Mesendoderm (in vitro differentiated cells): Measurements from ENCODE around the gene RPS19BP1.

Experiments used
- DNase-seq: peaks from one replicate; pipeline ENCODE4 v3.0.0; 2013
- H2AK5ac ChIP-seq: 2 replicates; pipeline ENCODE4 v1.6.1; 2013; ENCODE audit warnings: low read length, inconsistent platforms
- H2BK120ac ChIP-seq: 2 replicates; pipeline ENCODE4 v1.6.1; 2013; ENCODE audit warnings: low read depth, mild to moderate bottlenecking, low read length, moderate library complexity, mixed read lengths
- H2BK15ac ChIP-seq: replicated peaks from 2 replicates; pipeline ENCODE4 v1.6.1; 2013; ENCODE audit warnings: low read depth, mild to moderate bottlenecking, moderate library complexity
- H2BK5ac ChIP-seq: 2 replicates; pipeline ENCODE4 v1.6.1; 2013; ENCODE audit warnings: low read length, inconsistent platforms
- H3K18ac ChIP-seq: 2 replicates; pipeline ENCODE4 v1.6.1; 2013; ENCODE audit warnings: mild to moderate bottlenecking, low read length, mixed read lengths
- H3K23ac ChIP-seq: one replicate; pipeline ENCODE4 v1.6.1; 2013; ENCODE audit warnings: low read length
- H3K27ac ChIP-seq: 2 replicates; pipeline ENCODE4 v1.5.1; 2013; ENCODE audit warnings: low read depth, mild to moderate bottlenecking, inconsistent platforms, low read length, moderate library complexity
- H3K27me3 ChIP-seq: 2 replicates; pipeline ENCODE4 v1.6.1; 2013; ENCODE audit warnings: low read length, control low read depth, mild to moderate bottlenecking, inconsistent platforms; ENCODE audit not compliant: insufficient read depth, poor library complexity
- H3K36me3 ChIP-seq: 2 replicates; pipeline ENCODE4 v1.6.1; 2013; ENCODE audit warnings: low read length, inconsistent platforms; ENCODE audit not compliant: control insufficient read depth, insufficient read depth
- H3K4ac ChIP-seq: one replicate; pipeline ENCODE4 v1.6.1; 2013; ENCODE audit warnings: low read depth, mild to moderate bottlenecking, low read length, moderate library complexity
- H3K4me1 ChIP-seq: 2 replicates; pipeline ENCODE4 v1.6.1; 2013; ENCODE audit warnings: low read depth, low read length, inconsistent platforms; ENCODE audit not compliant: control insufficient read depth
- H3K4me2 ChIP-seq: 2 replicates; pipeline ENCODE4 v1.6.1; 2013; ENCODE audit warnings: low read length
- H3K4me3 ChIP-seq: 2 replicates; pipeline ENCODE4 v1.5.1; 2013; ENCODE audit warnings: mild to moderate bottlenecking, low read length
- H3K56ac ChIP-seq: one replicate; pipeline ENCODE4 v1.6.1; 2013; ENCODE audit warnings: low read length
- H3K79me1 ChIP-seq: 2 replicates; pipeline ENCODE4 v1.6.1; 2013; ENCODE audit warnings: low read length, inconsistent platforms
- H3K79me2 ChIP-seq: 2 replicates; pipeline ENCODE4 v1.6.1; 2013; ENCODE audit warnings: mild to moderate bottlenecking, low read length; ENCODE audit not compliant: control insufficient read depth, insufficient read depth
- H3K9ac ChIP-seq: 2 replicates; pipeline ENCODE4 v1.6.1; 2013; ENCODE audit warnings: low read length, inconsistent platforms
- H4K5ac ChIP-seq: one replicate; pipeline ENCODE4 v1.6.1; 2013; ENCODE audit warnings: low read length
- H4K8ac ChIP-seq: one replicate; pipeline ENCODE4 v1.6.1; 2013; ENCODE audit warnings: low read depth, mild to moderate bottlenecking, control low read depth, low read length, moderate library complexity
- WGBS: extraction: QIAGEN DNeasy Blood & Tissue Kit; methylation state at CpG from one replicate; pipeline ENCODE4 v1.1.7; 2013; ENCODE audit warnings: low lambda C conversion rate, missing lambda C conversion rate; ENCODE audit not compliant: insufficient coverage; ENCODE audit errors: extremely low coverage; 5-methylcytosine and 5-hydroxymethylcytosine counted together

The RPS19BP1 gene

GRCh38 chr22:39570226-39570625, 37.7 kb upstream of the RPS19BP1 start:
- no peaks in the 10 kb centered on the region for H3K27me3 ChIP-seq
- no peak overlapping the region for H2BK15ac ChIP-seq
- no peak overlapping the region for H2BK120ac ChIP-seq
- 100% methylated on average over 1 of the region's 3 CpGs for WGBS
- no peak overlapping the region for H2BK5ac ChIP-seq
- H3K4ac ChIP-seq, result no peak overlapping the region
- H3K79me2 ChIP-seq, result no peaks in the 10 kb centered on the region
- no peaks in the 10 kb centered on the region for H3K4me1 ChIP-seq
- no peak overlapping the region for H3K56ac ChIP-seq
- H3K4me2 ChIP-seq, result no peak overlapping the region
- no peak overlapping the region for H2AK5ac ChIP-seq
- H3K18ac ChIP-seq, result no peak overlapping the region
- H3K79me1 ChIP-seq, result no peaks in the 10 kb centered on the region
- no peak overlapping the region for H4K5ac ChIP-seq
- H3K23ac ChIP-seq, result no peak overlapping the region
- H3K36me3 ChIP-seq, result no peaks in the 10 kb centered on the region
- no peak overlapping the region for H4K8ac ChIP-seq
- H3K4me3 ChIP-seq, result no peak overlapping the region
- DNase-seq, result no peak
- no peak overlapping the region for H3K27ac ChIP-seq
- H3K9ac ChIP-seq, result no peak overlapping the region

- Histone ChIP-seq H3K4me2 (no peak overlapping the region), H4K5ac (no peak overlapping the region), H2BK15ac (no peak overlapping the region), H3K27ac (no peak overlapping the region), H3K4me1 (no peaks in the 10 kb centered on the region), H3K79me2 (no peaks in the 10 kb centered on the region), H4K8ac (no peak overlapping the region), H2BK120ac (no peak overlapping the region), H3K36me3 (no peaks in the 10 kb centered on the region), H3K18ac (no peak overlapping the region), H3K4ac (no peak overlapping the region), H3K4me3 (no peak overlapping the region), H3K27me3 (no peaks in the 10 kb centered on the region), H3K23ac (no peak overlapping the region), H2BK5ac (no peak overlapping the region), H3K9ac (no peak overlapping the region), H2AK5ac (no peak overlapping the region), H3K56ac (no peak overlapping the region), H3K79me1 (no peaks in the 10 kb centered on the region)
- no peak for DNase-seq
- no CpG with 5 or more reads among the region's 7 CpGs for WGBS
Observed at GRCh38 chr22:39569066-39569465, 36.5 kb upstream of the RPS19BP1 start.

GRCh38 chr22:39568278-39568981, 35.9 kb upstream of the RPS19BP1 start:
- DNase-seq, result no peak
- Histone ChIP-seq H3K36me3 (no peaks in the 10 kb centered on the region), H2BK120ac (no peak overlapping the region), H3K4me1 (no peaks in the 10 kb centered on the region), H3K18ac (no peak overlapping the region), H3K27ac (no peak overlapping the region), H4K5ac (no peak overlapping the region), H3K4me2 (no peak overlapping the region), H3K4ac (no peak overlapping the region), H3K23ac (no peak overlapping the region), H3K79me1 (no peaks in the 10 kb centered on the region), H2BK15ac (no peak overlapping the region), H3K4me3 (no peak overlapping the region), H3K56ac (no peak overlapping the region), H2AK5ac (no peak overlapping the region), H4K8ac (no peak overlapping the region), H3K9ac (no peak overlapping the region), H2BK5ac (no peak overlapping the region), H3K27me3 (no peaks in the 10 kb centered on the region), H3K79me2 (no peaks in the 10 kb centered on the region)
- no CpG with 5 or more reads among the region's 19 CpGs for WGBS

GRCh38 chr22:39567135-39567946, 34.8 kb upstream of the RPS19BP1 start:
- DNase-seq, result no peak
- Histone ChIP-seq H4K5ac (no peak overlapping the region), H3K4me3 (no peak overlapping the region), H3K27me3 (no peaks in the 10 kb centered on the region), H3K27ac (no peak overlapping the region), H3K23ac (no peak overlapping the region), H2BK15ac (no peak overlapping the region), H2BK120ac (no peak overlapping the region), H3K36me3 (no peaks in the 10 kb centered on the region), H3K4ac (no peak overlapping the region), H3K79me1 (no peaks in the 10 kb centered on the region), H3K4me1 (no peaks in the 10 kb centered on the region), H3K79me2 (no peaks in the 10 kb centered on the region), H3K4me2 (no peak overlapping the region), H4K8ac (no peak overlapping the region), H3K18ac (no peak overlapping the region), H2BK5ac (no peak overlapping the region), H3K56ac (no peak overlapping the region), H2AK5ac (no peak overlapping the region), H3K9ac (no peak overlapping the region)
- no CpG with 5 or more reads among the region's 14 CpGs for WGBS

DNA sequence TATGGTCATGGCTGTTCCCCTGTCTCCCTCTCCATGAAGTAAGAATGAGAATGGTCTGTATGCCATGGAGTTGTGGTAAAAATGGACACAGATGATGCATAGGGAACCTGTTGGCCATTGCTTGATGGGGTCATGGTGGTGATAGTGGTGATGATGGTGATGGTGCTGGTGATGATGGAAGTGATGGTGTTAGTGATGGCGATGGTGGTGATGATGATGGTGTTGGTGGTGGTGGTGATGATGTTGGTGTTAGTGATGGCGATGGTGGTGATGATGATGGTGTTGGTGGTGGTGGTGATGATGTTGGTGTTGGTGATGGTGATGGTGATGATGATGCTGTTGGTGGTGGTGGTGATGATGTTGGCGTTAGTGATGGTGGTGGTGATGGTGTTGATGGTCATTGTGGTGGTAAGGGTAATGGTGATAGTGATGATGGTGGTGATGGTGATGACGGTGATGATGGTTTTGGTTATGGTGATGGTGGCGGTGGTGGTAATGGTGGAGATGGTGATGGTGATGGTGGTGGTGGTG, 32.9 kb upstream of the RPS19BP1 start:
- DNase-seq, result no peak
- Histone ChIP-seq H2AK5ac (no peak overlapping the region), H3K27me3 (no peaks in the 10 kb centered on the region), H2BK15ac (no peak overlapping the region), H3K4me3 (no peak overlapping the region), H4K8ac (no peak overlapping the region), H2BK120ac (no peak overlapping the region), H2BK5ac (no peak overlapping the region), H3K18ac (no peak overlapping the region), H3K79me2 (no peaks in the 10 kb centered on the region), H3K4ac (no peak overlapping the region), H3K4me2 (no peak overlapping the region), H3K9ac (no peak overlapping the region), H3K23ac (no peak overlapping the region), H4K5ac (no peak overlapping the region), H3K36me3 (no peaks in the 10 kb centered on the region), H3K79me1 (no peaks in the 10 kb centered on the region), H3K56ac (no peak overlapping the region), H3K4me1 (no peaks in the 10 kb centered on the region), H3K27ac (no peak overlapping the region)
- no CpG with 5 or more reads among the region's 5 CpGs for WGBS
